HG03457 (cell line): ENCODE measurements around the gene RPS2.
"Not testable (repeated sequence)": the region's sequence is repeated elsewhere in the genome, so short reads cannot be mapped to it uniquely, and the experiment has no call there.

Experiments used
- ATAC-seq: cut with Tn5 transposase; IDR thresholded peaks from one replicate; pipeline ENCODE4 v1.9.1; 2021; ENCODE audit warnings: moderate number of reproducible peaks; ENCODE audit not compliant: unreplicated experiment

RPS2 gene

DNA sequence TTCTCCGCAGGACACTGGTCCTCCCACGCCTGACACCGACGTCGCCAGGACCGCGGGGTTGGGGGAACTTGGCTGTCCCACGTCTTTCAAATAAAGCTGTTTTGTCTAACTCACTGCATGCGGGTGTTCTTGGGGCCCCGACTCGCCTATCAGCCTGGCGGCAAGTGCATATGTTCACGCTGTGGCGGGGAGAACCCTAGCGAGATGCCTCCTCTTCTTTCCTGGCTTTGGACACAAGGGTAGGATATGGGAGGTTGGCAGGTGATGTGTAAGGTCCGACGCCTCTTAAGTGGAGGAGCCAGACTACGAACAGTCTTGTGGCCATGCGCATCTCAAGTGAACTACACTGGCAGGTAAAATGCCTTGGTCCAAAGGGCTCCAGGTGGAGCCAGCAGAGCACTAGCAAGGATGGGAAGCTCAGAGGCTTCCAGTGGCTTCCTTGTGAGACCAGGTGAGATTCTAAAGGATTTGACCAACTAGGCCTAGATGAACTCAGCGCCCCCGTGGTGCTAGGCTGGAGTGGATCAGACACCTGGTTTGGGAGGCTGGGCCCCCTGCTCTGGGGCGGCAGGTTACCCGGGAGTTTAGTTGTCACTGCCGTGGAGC is 873 bp upstream of the RPS2 start:
- ATAC-seq = no peak

- ATAC-seq = no peak
Measured at GRCh38 chr16:1963806-1964505, 670 bp downstream of the RPS2 start.

DNA sequence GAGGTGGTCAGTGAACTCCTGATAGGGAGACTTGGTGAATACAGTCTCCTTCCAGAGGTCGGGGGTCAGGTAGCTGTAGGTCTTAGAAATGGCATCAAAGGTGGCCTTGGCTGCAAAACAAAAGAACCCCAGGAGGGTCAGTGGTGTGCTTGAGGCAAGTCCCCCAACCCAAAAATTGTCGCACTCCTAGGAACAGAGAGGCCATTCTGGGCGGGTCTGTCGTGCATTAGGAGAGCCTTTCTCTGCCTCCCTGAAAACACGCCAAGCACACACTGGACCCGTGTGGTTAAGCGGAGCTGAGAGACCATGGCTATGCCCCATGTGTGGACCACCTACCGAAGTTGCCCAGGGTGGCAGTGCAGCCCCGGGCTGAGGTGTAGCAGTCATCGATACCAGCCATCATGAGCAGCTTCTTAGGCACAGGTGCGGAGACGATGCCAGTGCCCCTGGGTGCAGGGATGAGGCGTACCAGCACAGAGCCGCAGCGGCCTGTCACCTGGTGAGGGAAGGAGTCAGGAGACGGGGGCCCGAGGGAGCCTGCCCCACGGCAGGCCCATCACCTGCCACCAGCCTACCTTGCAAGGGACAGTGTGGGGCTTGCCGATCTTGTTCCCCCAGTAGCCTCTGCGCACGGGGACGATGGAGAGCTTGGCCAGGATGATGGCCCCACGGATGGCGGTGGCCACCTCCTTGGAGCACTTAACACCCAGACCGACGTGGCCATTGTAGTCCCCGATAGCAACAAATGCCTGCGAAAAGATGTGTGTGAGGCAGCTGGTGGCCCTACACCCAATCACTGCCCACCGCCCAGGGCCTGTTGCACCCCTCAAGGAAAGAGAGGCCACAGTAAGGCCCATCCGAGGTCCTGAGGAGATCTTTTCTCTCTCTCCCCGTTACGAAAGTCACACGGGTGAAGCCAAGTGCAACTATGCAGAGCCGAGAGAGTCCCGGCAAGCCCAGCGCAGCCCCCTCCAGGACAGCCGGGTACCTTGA is 2.2 kb downstream of the RPS2 start:
- ATAC-seq = not testable (repeated sequence)

DNA sequence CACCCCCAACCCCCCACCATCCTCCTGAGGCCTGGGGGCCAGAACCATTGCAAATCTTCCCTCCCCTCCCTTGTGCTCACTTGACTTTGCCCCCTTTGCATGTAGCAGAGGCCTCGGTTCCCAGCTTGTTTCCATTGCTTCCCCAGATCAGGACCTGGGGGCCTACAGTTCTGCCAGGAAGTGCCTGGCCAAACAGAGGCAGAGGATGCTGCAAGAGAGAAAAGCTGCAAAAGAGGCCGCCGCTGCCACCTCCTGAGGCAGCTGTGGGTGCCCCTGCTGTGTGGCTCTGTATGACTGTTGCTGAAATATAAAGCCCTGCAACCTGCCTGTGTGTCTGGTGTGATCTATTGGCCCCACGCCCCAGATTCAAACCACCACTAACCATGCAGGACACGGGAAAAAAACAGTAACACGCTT is 3.0 kb downstream of the RPS2 start:
- ATAC-seq = no peak

DNA sequence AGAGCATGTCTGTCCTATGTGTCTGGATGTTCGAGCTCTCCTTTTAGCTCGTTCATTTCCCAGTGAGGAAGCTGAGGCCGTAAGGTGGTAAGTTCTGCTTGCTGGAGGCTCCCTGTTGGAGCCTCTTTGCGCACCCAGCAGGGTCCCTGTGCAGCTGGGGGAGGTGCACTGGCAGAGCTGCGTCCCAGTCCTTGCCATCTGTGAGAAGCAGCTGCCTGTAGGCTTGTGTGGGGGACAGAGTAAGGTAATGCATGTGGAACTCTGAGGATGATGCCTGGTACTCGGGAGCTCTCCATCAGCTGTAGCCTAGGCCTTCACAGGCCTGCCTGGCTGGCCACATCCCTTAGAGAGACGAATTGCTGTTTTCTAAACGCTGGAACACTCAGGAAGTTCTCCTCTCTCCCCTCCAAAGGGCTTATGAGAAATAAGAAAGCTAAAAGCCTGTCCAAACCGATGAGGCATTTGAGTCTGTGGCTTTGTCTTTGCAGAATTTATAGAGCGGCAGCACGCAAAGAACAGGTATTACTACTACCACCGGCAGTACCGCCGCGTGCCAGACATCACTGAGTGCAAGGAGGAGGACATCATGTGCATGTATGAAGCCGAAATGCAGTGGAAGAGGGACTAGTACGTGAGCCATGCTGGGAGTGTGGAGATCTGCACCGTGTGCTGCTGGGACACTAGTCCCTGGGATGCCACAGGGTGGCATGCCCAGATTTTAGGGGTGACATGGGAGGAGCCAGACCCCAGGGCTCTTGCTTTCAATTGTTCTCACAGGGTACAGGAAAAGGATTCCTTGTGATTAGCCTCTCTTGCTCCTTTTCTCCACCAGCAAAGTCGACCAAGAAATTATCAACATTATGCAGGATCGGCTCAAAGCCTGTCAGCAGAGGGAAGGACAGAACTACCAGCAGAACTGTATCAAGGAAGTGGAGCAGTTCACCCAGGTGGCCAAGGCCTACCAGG is 3.7 kb downstream of the RPS2 start:
- no peak for ATAC-seq

GRCh38 chr16:1959269-1960039 is 5.2 kb downstream of the RPS2 start, which contains the start of gene NDUFB10:
NDUFB10 (plus strand) TSS chr16:1959538; CDS start chr16:1959625, 87 bp downstream.
- peak; percentile 51 for ATAC-seq

DNA sequence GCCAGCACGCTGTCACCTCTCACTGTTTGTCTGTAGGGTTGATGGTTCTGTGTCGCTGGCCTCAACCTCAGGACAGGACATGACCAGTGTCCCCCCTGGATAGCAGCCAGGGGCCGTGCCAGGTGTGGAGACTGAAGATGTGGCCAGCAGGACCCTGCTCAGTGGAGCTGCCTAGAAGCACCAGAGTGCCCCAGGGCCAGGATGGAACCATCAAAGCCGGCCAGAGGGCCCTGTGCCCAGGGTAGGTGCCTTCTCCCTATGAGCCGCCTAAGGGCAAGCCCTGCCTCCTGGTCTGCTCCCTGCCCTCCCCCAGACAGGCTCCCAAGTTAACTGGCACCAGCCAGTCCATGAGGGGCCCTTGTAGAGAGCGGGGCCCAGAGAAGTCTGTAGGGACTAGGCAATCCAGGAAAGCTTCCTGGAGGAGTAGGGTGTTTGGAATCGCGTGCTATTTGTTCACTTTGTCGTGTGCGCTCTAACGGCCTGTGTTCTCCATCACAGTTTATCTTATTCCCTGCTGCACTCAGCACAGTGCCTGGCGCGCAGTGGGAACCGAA is 5.8 kb downstream of the RPS2 start:
- ATAC-seq = no peak

DNA sequence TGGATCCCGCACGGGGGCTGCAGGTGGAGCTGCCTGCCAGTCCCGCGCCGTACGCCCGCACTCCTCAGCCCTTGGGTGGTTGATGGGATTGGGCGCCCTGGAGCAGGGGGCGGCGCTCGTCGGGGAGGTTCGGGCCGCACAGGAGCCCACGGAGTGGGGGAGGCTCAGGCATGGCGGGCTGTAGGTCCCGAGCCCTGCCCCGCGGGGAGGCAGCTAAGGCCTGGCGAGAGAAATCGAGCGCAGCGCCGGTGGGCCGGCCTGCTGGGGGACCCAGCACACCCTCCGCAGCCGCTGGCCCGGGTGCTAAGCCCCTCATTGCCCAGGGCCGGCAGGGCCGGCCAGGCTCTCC is 6.5 kb downstream of the RPS2 start:
- not testable (repeated sequence) for ATAC-seq

DNA sequence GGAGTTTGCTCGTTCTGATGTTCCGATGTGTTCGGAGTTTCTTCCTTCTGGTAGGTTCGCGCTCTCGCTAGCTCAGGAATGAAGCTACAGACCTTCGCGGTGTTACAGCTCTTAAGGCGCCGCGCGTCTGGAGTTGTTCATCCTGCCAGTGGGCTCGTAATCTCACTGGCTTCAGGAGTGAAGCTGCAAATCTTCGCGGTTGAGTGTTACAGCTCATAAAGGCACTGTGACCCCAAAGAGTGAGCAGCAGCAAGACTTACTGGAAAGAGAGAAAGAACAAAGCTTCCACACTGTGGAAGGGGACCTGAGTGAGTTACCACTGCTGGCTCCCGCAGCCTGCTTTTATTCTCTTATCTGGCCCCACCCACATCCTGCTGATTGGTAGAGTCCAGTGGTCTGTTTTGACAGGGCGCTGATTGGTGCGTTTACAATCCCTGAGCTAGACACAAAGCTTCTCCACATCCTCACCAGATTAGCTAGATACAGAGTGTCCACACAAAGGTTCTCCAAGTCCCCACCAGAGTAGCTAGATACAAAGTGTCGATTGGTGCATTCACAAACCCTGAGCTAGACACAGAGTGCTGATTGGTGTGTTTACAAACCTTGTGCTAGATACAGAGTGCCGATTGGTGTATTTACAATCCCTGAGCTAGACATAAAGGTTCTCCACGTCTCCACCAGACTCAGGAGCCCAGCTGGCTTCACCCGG is 7.0 kb downstream of the RPS2 start:
- ATAC-seq = not testable (repeated sequence)

GRCh38 chr16:1953734-1954133 is 10.9 kb downstream of the RPS2 start:
- no peak for ATAC-seq

GRCh38 chr16:1950559-1950958 is 14.1 kb downstream of the RPS2 start:
- no peak for ATAC-seq

DNA sequence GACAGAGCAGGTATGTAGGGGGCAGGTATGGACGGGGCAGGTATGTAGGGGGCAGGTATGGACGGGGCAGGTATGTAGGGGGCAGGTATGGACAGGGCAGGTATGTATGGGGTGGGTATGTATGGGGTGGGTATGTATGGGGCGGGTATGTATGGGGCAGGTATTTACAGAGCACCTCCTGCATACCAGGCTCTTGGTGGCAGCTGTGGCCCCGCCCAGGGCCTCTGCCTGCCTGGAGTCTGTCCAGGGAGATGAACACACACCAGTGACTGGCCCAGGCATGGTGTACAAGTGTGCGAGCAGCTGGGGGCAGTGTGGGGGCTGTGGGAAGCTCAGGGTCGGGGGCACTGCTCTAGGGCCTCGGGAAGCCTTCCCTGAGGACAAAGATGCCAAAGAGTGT is 14.6 kb downstream of the RPS2 start:
- ATAC-seq = no peak

GRCh38 chr16:1949507-1949906 is 15.1 kb downstream of the RPS2 start:
- ATAC-seq = no peak

DNA sequence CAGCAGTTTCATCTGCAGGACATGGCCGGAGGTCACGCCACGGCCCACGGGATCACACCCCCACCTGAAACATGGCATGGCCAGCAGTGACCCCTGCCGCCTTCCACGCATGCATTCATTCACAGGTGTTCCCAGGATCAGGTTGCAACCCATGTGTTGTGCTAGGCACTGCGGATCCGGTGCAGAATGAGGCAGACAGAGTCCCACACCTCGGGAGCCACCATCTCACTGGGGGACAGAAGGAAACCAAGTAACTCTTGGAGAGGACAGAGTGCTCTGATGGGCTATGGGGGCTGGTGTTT is 17.3 kb downstream of the RPS2 start:
- ATAC-seq = no peak

- ATAC-seq = no peak
Measured at GRCh38 chr16:1946495-1947368, 17.9 kb downstream of the RPS2 start.

- no peak for ATAC-seq
Measured at GRCh38 chr16:1945559-1946391, 18.9 kb downstream of the RPS2 start.

DNA sequence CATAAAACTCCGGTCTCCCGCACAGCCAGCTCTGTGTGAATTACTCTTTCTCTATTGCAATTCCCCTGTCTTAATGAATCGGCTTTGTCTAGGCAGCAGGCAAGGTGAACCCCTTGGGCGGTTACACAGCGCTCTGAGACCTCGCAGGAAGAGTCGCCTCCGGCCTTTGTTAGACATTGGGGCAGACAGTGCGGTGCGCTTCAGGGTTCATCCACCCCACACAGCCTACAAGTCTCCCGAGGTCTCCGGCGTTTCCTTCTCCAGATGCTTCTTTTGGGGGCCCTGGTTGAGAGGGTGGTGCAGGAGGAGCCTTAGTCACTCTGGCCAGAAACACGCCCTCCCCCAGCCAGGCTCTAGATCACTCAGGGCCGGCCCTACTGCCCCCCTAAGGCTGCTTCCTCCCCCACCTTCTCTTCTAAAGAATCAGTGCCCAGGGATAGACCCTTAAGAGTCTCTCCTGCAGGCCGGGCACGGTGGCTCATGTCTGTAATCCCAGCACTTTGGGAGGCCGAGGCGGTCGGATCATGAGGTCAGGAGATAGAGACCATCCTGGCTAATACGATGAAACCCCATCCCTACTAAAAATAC is 19.9 kb downstream of the RPS2 start:
- ATAC-seq = no peak
